Measurements from ENCODE around the gene WDSUB1. TPM values are rescaled to one million over a fixed set of nuclear protein-coding genes. Genes with fewer than 3 reads are reported as not detected.

WDSUB1 gene
- 4.6 and 5.3 TPM in 2 replicates for total RNA-seq

GRCh38 chr2:159285929-159286708, at the start of gene WDSUB1:
Gene WDSUB1, minus strand, starts transcription at chr2:159286703. Its CDS starts 3,634 bp downstream, at chr2:159283069.
- intact Hi-C loops (cut with micrococcal nuclease): loop anchor here (1.0 to 10.0 kb wide), 8 partner anchors 230 to 1879 kb away; partner anchors contain the start of genes CCDC148, MARCHF7, PKP4 and TANK

DNA sequence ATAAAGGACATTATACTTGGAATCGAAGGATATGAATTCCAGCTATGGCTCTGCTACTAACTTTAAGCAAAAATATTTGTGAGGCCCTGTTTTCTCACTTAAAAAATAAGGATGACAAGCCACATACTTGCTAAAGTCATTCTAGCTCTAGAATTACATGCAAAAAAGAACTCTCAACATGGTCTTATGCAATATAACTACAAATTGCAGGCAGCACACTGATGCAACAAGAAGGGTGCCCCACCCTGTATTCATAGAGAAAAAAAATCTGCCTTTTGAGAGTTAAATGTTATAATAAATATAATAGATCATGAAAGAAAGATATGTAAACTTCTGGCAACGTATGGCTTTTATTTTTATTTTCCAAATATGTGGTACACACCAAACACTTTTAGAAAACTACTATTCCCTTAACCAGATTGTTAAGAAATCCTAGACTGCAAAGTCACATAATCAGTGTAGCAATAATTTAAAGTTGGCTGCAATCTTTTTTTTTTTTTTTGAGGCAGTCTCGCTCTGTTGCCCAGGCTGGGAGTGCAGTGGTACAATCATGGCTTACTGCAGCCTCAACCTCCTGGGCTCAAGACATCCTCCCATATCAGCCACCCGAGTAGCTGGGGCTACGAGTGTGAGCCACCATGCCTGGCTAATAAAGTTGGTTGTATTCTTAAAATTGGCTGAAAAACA, 40.2 kb upstream of the WDSUB1 start:
- intact Hi-C loops (cut with micrococcal nuclease): no loop called here

DNA sequence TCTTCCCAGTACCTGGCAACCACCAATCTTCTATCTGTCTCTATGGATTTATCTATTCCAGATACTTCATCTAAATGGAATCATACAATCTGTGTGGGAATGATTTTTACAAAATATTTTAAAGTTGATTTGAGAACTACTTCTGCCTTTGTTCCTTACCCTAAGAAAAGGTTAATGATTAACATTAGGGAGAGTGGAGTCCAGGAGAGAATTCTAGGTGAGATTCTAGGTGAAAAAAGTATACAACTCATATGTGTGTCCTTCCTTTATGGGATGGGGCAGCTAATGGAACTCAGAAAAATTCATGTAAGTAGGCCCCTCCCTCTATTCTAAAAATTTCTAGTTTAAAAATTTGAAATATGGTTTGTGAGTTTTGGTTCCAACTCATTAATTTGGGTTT, 35.9 kb upstream of the WDSUB1 start:
- intact Hi-C loops (cut with micrococcal nuclease): no loop called here

GRCh38 chr2:159317392-159318088, 31.0 kb upstream of the WDSUB1 start:
- intact Hi-C loops (cut with micrococcal nuclease): no loop called here

- intact Hi-C loops (cut with micrococcal nuclease): no loop called here
Observed at GRCh38 chr2:159307942-159308341, 21.4 kb upstream of the WDSUB1 start.

DNA sequence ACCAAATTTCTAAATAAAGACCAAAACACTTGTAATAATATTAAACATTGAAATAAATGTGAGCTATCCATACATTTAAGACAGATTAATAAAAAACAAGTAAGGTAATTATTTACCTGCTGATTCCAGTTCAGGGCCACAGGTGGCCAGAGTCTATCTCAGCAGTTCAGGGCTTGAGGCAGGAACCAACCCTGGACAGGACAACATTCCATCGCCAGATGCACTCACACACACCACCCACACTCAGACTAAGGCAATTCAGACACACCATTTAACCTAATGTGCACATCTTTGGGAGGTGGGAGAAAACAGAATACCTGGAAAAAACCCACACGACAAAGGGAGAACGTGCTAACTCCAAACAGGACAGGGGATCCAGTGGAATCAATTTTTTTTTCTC, 14.1 kb upstream of the WDSUB1 start:
- intact Hi-C loops (cut with micrococcal nuclease): no loop called here

DNA sequence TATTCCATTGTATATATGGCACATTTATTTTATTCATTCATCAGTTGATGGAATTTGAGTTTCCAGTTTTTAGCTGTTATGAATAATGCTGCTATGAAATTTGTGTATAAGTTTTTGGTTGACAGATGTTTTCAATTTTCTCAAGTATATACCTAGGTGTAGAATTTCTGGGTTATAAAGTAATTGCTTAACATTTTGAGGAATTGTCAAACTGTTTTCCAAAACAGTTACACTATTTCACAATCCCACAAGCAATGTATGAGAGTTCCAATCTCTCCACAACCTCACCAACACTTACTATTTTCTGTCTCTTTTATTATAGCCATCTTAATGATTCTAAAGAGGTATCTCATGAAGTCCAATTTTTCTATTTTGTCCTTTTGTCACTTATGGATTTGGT, 12.5 kb upstream of the WDSUB1 start:
- intact Hi-C loops (cut with micrococcal nuclease): no loop called here

DNA sequence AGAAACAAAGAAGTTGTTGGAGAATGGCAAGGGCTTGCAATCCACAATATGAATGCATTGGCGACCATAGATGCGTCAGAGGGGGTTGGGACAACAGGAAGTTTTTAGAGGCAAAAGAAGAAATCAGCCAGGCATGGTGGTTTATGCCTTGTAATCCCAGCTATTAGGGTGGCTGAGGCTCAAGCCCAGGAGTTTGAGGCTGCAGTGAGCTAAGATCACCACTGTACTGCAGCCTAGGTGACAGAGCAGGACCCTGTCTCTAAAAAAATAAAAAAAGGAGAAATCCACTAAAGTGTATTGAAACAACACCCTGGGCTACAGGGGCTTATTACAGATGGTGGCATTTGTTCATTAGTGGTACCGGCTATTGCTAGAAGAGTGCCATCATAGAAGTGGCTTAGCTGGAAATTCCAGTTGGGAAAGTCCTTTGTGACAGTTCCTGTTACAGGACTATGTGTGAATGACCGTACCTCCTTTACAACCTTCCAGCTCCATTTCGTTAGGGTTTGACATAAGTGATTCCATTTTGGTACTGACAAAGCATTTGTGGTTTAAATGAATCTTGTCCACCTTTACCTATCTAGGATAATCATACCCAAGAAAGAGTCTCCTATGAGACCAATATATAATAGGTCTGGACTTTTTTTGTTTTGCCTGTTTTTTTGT, 10.7 kb upstream of the WDSUB1 start:
- intact Hi-C loops (cut with micrococcal nuclease): no loop called here

DNA sequence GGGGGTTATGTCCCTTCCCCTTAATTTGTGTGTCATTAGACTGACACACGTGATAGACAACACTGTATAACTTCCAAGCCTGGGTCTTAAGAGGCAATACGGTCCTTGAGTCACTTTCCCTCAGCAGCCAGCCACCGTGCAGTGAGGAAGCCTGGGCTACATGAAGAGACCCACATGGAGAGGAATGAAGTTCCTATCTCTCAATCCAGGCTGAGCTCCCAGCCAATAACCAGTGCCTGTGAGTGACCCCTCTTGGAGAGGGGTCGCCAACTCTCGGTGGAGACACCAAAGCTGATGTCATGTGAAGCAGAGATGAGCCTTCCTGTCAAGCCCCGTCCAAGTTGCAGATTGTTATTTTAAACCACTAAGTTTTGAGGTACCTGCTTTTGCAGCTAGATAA, 5.7 kb upstream of the WDSUB1 start:
- intact Hi-C loops (cut with micrococcal nuclease): no loop called here

DNA sequence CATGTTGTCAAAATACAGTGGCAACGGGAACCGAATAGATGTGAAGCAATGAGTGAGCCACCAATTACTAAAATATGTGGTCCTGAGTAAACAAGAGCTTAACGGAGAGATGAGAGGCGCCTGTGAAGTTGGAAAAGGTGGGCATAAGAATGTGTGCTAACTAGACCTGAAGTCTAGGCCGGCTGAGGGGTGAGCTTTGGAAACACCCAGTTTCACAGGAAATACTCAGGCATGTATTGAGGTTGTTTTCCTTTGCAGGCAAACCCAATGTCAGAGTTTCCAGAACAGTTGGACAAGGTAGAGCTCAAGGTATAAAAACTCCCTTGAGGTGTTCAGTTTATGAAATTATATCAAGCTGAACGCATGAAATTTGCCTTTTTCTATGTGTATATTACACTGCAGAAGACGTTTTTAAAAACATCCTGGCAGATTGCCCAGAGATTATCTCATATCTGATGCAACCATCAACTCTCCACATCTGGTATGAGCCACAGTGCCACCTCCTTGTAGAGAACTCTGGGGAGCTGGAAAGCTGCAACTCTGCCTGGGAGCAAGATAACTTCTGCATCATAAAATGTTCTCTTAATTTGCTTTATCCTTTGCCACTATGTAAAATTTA, 3.9 kb upstream of the WDSUB1 start:
- intact Hi-C loops (cut with micrococcal nuclease): no loop called here

DNA sequence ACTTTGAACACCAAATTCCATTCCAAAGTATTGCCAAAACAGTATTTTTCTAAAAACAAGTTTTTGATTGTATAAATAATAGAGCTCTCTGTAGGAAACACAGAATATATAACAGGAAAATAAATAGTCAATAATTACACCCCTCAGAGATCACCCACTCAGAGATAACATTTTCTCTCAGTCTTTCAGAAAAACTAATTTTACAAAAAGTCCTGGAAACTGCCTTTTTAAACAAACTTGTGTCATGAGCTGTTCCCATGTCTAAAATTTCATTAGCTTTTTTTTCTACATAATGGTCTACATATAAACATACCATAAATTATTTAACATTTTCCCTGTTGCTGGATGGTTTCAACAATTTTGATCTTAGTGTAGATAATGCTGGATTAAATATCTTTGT, 1.2 kb upstream of the WDSUB1 start:
- intact Hi-C loops (cut with micrococcal nuclease): loop anchor here (2.0 to 10.0 kb wide), 4 partner anchors 830 to 1877 kb away; partner anchors contain the start of genes CCDC148, PKP4 and TANK

DNA sequence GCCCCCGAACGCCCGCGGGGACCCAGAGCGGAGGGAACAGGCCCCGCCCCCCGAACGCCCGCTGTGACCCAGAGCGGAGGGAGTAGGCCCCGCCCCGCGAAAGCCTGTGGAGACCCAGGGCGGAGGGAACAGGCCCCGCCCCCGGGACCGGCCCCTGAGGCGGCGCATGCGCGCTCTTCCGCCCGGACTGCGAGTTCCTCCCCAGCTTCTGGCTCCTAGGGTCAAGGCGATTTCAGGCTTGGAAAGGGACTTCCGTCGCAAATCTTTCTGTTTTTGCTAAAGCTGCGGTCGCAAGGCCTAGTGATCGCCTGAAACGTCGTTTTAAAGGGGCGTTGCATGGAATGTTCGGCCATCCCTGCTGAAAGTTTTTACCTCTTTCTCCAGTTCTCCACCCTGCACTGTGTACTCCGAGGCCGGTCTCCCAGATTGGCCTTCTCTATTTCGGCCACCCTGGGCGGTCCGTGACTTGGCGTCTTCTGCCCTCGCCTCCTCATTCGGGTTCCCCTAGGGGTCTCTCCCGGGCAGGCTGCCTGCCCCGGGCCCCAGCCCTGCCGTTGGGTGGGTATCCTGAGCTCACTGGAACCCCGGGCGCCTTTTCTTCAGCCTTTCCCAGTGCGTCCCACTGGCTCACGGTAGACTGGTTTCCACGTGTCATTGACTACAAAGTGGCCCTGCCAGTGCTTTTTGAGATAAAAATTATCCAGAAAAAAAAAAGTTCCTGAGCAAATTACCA, 372 bp upstream of the WDSUB1 start:
- intact Hi-C loops (cut with micrococcal nuclease): loop anchor here (1.0 to 10.0 kb wide), 8 partner anchors 229 to 1878 kb away; partner anchors contain the start of genes CCDC148, MARCHF7, PKP4 and TANK

GRCh38 chr2:159285433-159285832, 1.1 kb downstream of the WDSUB1 start:
- intact Hi-C loops (cut with micrococcal nuclease): loop anchor here (5.0 to 10.0 kb wide), 3 partner anchors 828 to 1879 kb away; partner anchors contain the start of genes CCDC148, PKP4 and TANK

DNA sequence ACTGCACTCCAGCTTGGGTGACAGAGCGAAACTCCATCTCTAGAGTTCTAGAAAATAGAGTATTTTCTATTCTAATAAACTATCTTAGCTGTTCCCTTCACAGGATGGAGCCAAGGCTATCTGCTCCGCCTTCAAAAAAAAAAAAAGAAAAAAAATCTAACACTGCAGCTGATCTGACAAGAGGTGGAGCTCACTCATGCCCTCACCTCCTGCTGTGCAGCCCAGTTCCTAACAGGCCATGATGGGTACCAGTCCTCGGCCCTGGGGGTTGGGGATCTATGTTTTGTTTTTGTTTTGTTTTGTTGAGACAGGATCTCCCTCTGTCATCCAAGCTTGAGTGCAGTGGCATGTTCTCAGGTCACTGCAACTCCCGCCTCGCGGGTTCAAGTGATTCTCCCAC, 3.0 kb downstream of the WDSUB1 start:
- intact Hi-C loops (cut with micrococcal nuclease): loop anchor here (10.0 kb wide), 1 partner anchor 1881 kb away; the partner anchor contains the start of gene TANK

- intact Hi-C loops (cut with micrococcal nuclease): loop anchor here (10.0 kb wide), 1 partner anchor 1884 kb away; the partner anchor contains the start of gene TANK
Observed at GRCh38 chr2:159281002-159281401, 5.5 kb downstream of the WDSUB1 start.

DNA sequence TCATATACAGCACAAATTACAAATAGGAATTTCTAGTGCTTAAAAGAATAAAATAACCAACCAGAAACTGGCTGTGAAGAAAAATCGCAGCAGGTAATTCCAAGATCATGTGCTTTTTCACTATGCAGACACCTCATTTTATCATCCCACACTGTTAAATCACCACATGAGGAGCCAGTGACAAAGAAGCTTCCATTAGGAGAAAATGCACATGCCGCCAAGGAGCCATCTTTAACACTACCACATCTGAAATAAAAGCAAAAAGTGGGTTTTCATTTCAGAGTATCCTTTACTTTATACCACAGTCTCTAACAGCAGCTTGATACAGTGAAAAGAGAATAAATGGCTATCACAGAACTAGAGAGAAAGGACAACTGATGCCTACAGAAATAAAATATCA, 6.8 kb downstream of the WDSUB1 start:
- intact Hi-C loops (cut with micrococcal nuclease): loop anchor here (10.0 kb wide), 1 partner anchor 1885 kb away; the partner anchor contains the start of gene TANK

DNA sequence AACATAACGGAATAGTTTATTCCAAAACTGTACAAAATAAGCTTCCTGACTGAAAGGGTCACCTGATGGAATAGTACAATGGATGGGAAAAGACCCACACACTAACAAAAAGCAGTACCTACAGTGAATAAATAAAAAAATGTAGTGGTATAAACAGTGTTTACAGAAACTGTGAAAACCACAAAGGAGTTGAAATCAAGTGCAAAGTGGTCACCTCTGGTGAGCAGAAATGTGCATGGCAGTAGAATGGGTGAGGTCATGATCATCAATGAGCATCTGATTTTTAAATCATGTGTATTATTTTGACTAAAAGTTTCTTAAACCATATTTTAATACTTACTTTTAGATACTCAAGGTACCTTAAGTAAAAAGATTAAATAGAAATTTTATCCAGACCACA, 11.4 kb downstream of the WDSUB1 start:
- intact Hi-C loops (cut with micrococcal nuclease): no loop called here

DNA sequence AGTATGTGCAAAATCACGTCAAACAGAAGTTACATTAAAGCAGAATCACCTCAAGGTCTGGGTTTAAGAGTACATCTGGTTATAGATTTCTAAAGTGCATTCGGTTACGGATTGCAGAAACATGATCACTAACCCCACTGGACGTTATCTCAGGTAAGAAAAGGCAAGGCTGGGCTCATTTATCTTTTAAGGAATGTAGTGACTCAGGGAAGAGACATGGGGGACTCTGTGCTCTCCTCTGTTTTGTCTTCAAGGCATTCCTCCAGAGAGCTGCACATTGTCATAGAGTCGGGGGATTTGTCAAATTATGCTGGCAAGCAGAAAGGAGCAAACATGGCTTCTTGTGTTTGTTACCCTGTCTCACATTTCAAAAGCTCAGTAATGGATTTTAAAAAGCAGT, 14.3 kb downstream of the WDSUB1 start:
- intact Hi-C loops (cut with micrococcal nuclease): no loop called here

GRCh38 chr2:159270744-159271379, 15.6 kb downstream of the WDSUB1 start:
- intact Hi-C loops (cut with micrococcal nuclease): no loop called here
